H1 (cell line): ENCODE data around the gene SOST. TPM values are rescaled to one million over a fixed set of nuclear protein-coding genes. Genes with fewer than 3 reads are reported as not detected.

ENCODE experiments used
- CHD1 ChIP-seq: IDR thresholded peaks from 2 replicates; pipeline ENCODE4 v1.6.1; 2012; ENCODE audit warnings: low read depth, low read length, improper control_type of control experiment
- CTBP2 ChIP-seq: IDR thresholded peaks from 2 replicates; pipeline ENCODE4 v1.7.0; 2011; ENCODE audit warnings: borderline replicate concordance, mild to moderate bottlenecking, moderate library complexity, mixed read lengths, low read length; ENCODE audit not compliant: insufficient read depth, insufficient read length
- EGR1 ChIP-seq: IDR thresholded peaks from 2 replicates; pipeline ENCODE4 v1.6.1; 2011; ENCODE audit warnings: low read depth, low read length, borderline replicate concordance
- FOSL1 ChIP-seq: IDR thresholded peaks from 2 replicates; pipeline ENCODE4 v1.6.1; 2011; ENCODE audit warnings: mild to moderate bottlenecking, low read depth, low read length, moderate library complexity; ENCODE audit not compliant: insufficient read depth
- HDAC2 ChIP-seq, 2 experiments: fragments of 300-600 bp in 1 of 2; sonication (generic) in 1 of 2; IDR thresholded peaks; 2 replicates each; pipeline ENCODE4 v1.6.1; 2011 to 2012; ENCODE audit warnings: low read depth in 2 of 2, low read length in 2 of 2, mild to moderate bottlenecking in 2 of 2, moderate library complexity in 2 of 2, borderline replicate concordance in 1 of 2, inconsistent platforms in 1 of 2
- PHF8 ChIP-seq: fragments of 200-600 bp; sonication (generic); conservative IDR thresholded peaks from 2 replicates; pipeline ENCODE4 v1.7.1; 2012; ENCODE audit warnings: low read depth, mild to moderate bottlenecking, inconsistent platforms, low read length, moderate library complexity
- POLR2A ChIP-seq, 2 experiments: IDR thresholded peaks; 1 replicate in 1 of 2; 2 replicates in 1 of 2; pipeline ENCODE4 v1.6.1; 2011; ENCODE audit warnings: low read depth in 2 of 2, low read length in 2 of 2, mild to moderate bottlenecking in 2 of 2; ENCODE audit errors: control extremely low read depth in 1 of 2
- POU5F1 ChIP-seq: IDR thresholded peaks from 2 replicates; pipeline ENCODE4 v1.6.1; 2011; ENCODE audit warnings: low read depth, mild to moderate bottlenecking, low read length, moderate library complexity
- RAD21 ChIP-seq, 2 experiments: IDR thresholded peaks in 1 of 2; conservative IDR thresholded peaks in 1 of 2; 2 replicates each; pipeline ENCODE4 v1.6.1; 2011; ENCODE audit warnings: low read depth in 2 of 2, low read length in 2 of 2, improper control_type of control experiment in 1 of 2, inconsistent platforms in 1 of 2, mild to moderate bottlenecking in 1 of 2, moderate library complexity in 1 of 2
- SIN3A ChIP-seq, 2 experiments: IDR thresholded peaks in 1 of 2; conservative IDR thresholded peaks in 1 of 2; 2 replicates each; pipeline ENCODE4 v1.6.1; 2011 to 2012; ENCODE audit warnings: low read length in 2 of 2, improper control_type of control experiment in 1 of 2, low read depth in 1 of 2, mild to moderate bottlenecking in 1 of 2
- SIX5 ChIP-seq: IDR thresholded peaks from 2 replicates; pipeline ENCODE4 v1.6.1; 2011; ENCODE audit warnings: mild to moderate bottlenecking, low read depth, low read length
- SRF ChIP-seq: IDR thresholded peaks from 2 replicates; pipeline ENCODE4 v1.6.1; 2011; ENCODE audit warnings: mild to moderate bottlenecking, low read depth, low read length, moderate library complexity
- SUZ12 ChIP-seq: fragments of 200-600 bp; sonication (generic); IDR thresholded peaks from 2 replicates; pipeline ENCODE4 v1.6.1; 2012; ENCODE audit warnings: mild to moderate bottlenecking, inconsistent platforms, low read length, moderate library complexity, mixed read lengths
- TAF1 ChIP-seq: IDR thresholded peaks from 2 replicates; pipeline ENCODE4 v1.6.1; 2011; ENCODE audit warnings: mild to moderate bottlenecking, low read depth, low read length
- TAF7 ChIP-seq: optimal IDR thresholded peaks from 2 replicates; pipeline ENCODE3; 2011; ENCODE audit warnings: low read depth, mild to moderate bottlenecking, inconsistent platforms, low read length, moderate library complexity, borderline replicate concordance
- YY1 ChIP-seq: IDR thresholded peaks from 2 replicates; pipeline ENCODE4 v1.6.1; 2011; ENCODE audit warnings: low read depth, mild to moderate bottlenecking, low read length
- polyA plus RNA-seq, 7 experiments: library from polyadenylated mRNA; depleted of rRNA in 3 of 7; stranded (reverse) in 5 of 7; unstranded in 2 of 7; fragments of >200 nt in 5 of 7; fragments of 200-250 nt in 2 of 7; gene quantifications; 1 replicate in 5 of 7; 2 replicates in 1 of 7; 4 replicates in 1 of 7; pipeline versions ENCODE4 v1.2.1 to v1.2.3, GENCODE V29; 2011 to 2013; ENCODE audit warnings: missing spikeins in 2 of 7, mixed read lengths in 2 of 7
- total RNA-seq: library from RNA; stranded (reverse); fragmentation: NEBNext Ultra II Directional; extraction: Animal tissue kit (Norgen Biotek cat#: 25700); gene quantifications from 2 replicates; pipeline ENCODE4 v1.2.1, GENCODE V29; 2021
- TF ChIP-seq, protein P1 (sequence below): IDR thresholded peaks from 2 replicates; pipeline ENCODE4 v1.6.1; 2012; ENCODE audit warnings: inconsistent platforms
- TF ChIP-seq, protein P2 (sequence below): IDR thresholded peaks from 2 replicates; pipeline ENCODE4 v1.6.1; 2011; ENCODE audit warnings: low read length, improper control_type of control experiment

The SOST gene
- total and polyA plus RNA-seq, 2 of the 8 experiments (the other 6 are each of a cell fraction or from before 2014, with no cell fraction given), result 0.08 TPM; not detected in 1

DNA sequence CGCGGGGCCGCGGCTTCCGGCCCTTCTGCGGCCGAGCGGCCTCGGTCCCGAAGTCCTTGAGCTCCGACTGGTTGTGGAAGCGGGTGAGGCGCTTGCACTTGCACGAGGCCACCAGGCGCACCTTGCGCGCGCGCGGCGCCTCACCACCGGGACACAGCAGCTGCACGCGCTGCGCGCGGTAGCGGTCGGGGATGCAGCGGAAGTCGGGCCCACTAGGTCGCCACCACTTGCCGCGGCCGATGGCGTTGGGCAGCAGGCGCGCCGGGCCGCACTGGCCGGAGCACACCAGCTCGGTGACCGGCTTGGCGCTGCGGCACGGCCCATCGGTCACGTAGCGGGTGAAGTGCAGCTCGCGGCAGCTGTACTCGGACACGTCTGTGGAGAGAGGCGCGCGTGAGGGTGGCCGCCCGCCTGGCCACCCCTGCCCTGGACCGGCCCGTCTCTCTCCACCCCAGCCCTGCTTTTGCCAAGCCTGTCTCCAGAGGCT, 3.2 kb downstream of the SOST start (continued):
- no peak for TF ChIP-seq FOSL1
- TF ChIP-seq CTBP2, result no peak
- TF ChIP-seq, protein P1, sequence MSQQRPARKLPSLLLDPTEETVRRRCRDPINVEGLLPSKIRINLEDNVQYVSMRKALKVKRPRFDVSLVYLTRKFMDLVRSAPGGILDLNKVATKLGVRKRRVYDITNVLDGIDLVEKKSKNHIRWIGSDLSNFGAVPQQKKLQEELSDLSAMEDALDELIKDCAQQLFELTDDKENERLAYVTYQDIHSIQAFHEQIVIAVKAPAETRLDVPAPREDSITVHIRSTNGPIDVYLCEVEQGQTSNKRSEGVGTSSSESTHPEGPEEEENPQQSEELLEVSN, result peak; percentile 90
- no peak for TF ChIP-seq PHF8
- TF ChIP-seq RAD21 (IDR thresholded peaks at IDR 0.05 in 1 of 2, conservative IDR thresholded peaks at IDR 0.05 in 1 of 2; ENCODE audit: low read depth in 2 of 2, low read length in 2 of 2), result peak; percentile 30 to 56; a peak in 2 of 4 replicates
- TF ChIP-seq POLR2A (IDR thresholded peaks at IDR 0.05; ENCODE audit: control extremely low read depth in 1 of 2, low read depth in 2 of 2, low read length in 2 of 2), result peak in 1 of 2 experiments; percentile 50; a peak in 1 of 3 replicates
- TF ChIP-seq YY1, result no peak; the same call in 1 of the 2 replicates
- TF ChIP-seq, protein P2, sequence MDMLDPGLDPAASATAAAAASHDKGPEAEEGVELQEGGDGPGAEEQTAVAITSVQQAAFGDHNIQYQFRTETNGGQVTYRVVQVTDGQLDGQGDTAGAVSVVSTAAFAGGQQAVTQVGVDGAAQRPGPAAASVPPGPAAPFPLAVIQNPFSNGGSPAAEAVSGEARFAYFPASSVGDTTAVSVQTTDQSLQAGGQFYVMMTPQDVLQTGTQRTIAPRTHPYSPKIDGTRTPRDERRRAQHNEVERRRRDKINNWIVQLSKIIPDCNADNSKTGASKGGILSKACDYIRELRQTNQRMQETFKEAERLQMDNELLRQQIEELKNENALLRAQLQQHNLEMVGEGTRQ, result no peak
- TF ChIP-seq POU5F1, result no peak
- TF ChIP-seq EGR1, result no peak
- TF ChIP-seq SIX5, result no peak
- no peak for TF ChIP-seq TAF7
- no peak for TF ChIP-seq SRF
- peak in 1 of 2 experiments; percentile 32; a peak in 1 of 4 replicates for TF ChIP-seq HDAC2 (IDR thresholded peaks at IDR 0.05; ENCODE audit: borderline replicate concordance in 1 of 2, low read depth in 2 of 2, low read length in 2 of 2)
- 0 out of 2 replicates have a peak, but pooled peaks have one; percentile 39 for TF ChIP-seq TAF1
- no peak for TF ChIP-seq SIN3A (conservative IDR thresholded peaks at IDR 0.05 in 1 of 2, IDR thresholded peaks at IDR 0.05 in 1 of 2; ENCODE audit: low read depth in 1 of 2, low read length in 2 of 2)
- TF ChIP-seq CHD1, result no peak
- peak; percentile 69; the same call in 1 of the 2 replicates for TF ChIP-seq SUZ12
